ENCODE data around the gene PTGER2. TPM values are rescaled to one million over a fixed set of nuclear protein-coding genes. Genes with fewer than 3 reads are reported as not detected.

Gene PTGER2
- total and polyA plus RNA-seq, 2 donors (not counting 1 experiment from before 2014, with no cell fraction given): 15.9 to 38.8 TPM

GRCh38 chr14:52351233-52352060 is 37.3 kb downstream of the PTGER2 start:
- Histone ChIP-seq H3K4me2 (ENCODE audit: extremely low read depth, insufficient read depth, low read length) (peak overlapping the region; percentile 56), H3K9me3 (ENCODE audit: control insufficient read depth, insufficient read depth, low read depth, low read length) (no peaks in the 10 kb centered on the region), H3K9ac (ENCODE audit: insufficient read depth, low read length) (no peak overlapping the region), H2AFZ (ENCODE audit: low read length) (no peak overlapping the region), H3K4me1 (ENCODE audit: control insufficient read depth, extremely low read depth, insufficient read depth, low read length) (peaks cover 33% of the 10 kb centered on the region), H3K27me3 (ENCODE audit: control insufficient read depth, insufficient read depth, low read length) (no peaks in the 10 kb centered on the region), H3K27ac (ENCODE audit: insufficient read depth, low read length) (peak overlapping the region; percentile 26), H4K20me1 (ENCODE audit: control insufficient read depth, extremely low read depth, insufficient read depth, low read length) (no peaks in the 10 kb centered on the region), H3K79me2 (ENCODE audit: control insufficient read depth, insufficient read depth, low read length) (no peaks in the 10 kb centered on the region), H3K36me3 (ENCODE audit: control insufficient read depth, insufficient read depth, low read length) (no peaks in the 10 kb centered on the region), H3K4me3 (replicated peaks in 1 of 4; ENCODE audit: control extremely low read depth in 1 of 4, insufficient read depth in 1 of 4, low read depth in 3 of 4, low read length in 4 of 4) (no peak overlapping the region)
- peak; percentile 76 to 84 for DNase-seq (ENCODE audit: low read depth in 2 of 2)
- TF ChIP-seq EZH2 (IDR thresholded peaks at IDR 0.05; ENCODE audit: low read length, missing control alignments): no peak
- TF ChIP-seq CTCF (conservative IDR thresholded peaks at IDR 0.05 in 1 of 2, IDR thresholded peaks at IDR 0.05 in 1 of 2; ENCODE audit: low read depth in 1 of 2, low read length in 2 of 2): no peak

- H3K79me2 ChIP-seq (ENCODE audit: control insufficient read depth, insufficient read depth, low read length): no peaks in the 10 kb centered on the region
- TF ChIP-seq EZH2 (IDR thresholded peaks at IDR 0.05; ENCODE audit: low read length, missing control alignments) (no peak), CTCF (conservative IDR thresholded peaks at IDR 0.05 in 1 of 2, IDR thresholded peaks at IDR 0.05 in 1 of 2; ENCODE audit: low read depth in 1 of 2, low read length in 2 of 2) (no peak)
- no peaks in the 10 kb centered on the region for H4K20me1 ChIP-seq (ENCODE audit: control insufficient read depth, extremely low read depth, insufficient read depth, low read length)
- H3K27me3 ChIP-seq (ENCODE audit: control insufficient read depth, insufficient read depth, low read length): no peaks in the 10 kb centered on the region
- no peaks in the 10 kb centered on the region for H3K9me3 ChIP-seq (ENCODE audit: control insufficient read depth, insufficient read depth, low read depth, low read length)
- no peak overlapping the region for H3K4me3 ChIP-seq (replicated peaks in 1 of 4; ENCODE audit: control extremely low read depth in 1 of 4, insufficient read depth in 1 of 4, low read depth in 3 of 4, low read length in 4 of 4)
- H3K36me3 ChIP-seq (ENCODE audit: control insufficient read depth, insufficient read depth, low read length): no peaks in the 10 kb centered on the region
- peak in 1 of 2 donors; percentile 65 for DNase-seq (ENCODE audit: low read depth in 2 of 2)
- H2AFZ ChIP-seq (ENCODE audit: low read length): no peak overlapping the region
- no peak overlapping the region for H3K9ac ChIP-seq (ENCODE audit: insufficient read depth, low read length)
- H3K4me1 ChIP-seq (ENCODE audit: control insufficient read depth, extremely low read depth, insufficient read depth, low read length): peaks cover 33% of the 10 kb centered on the region
- no peak overlapping the region for H3K4me2 ChIP-seq (ENCODE audit: extremely low read depth, insufficient read depth, low read length)
- H3K27ac ChIP-seq (ENCODE audit: insufficient read depth, low read length): no peak overlapping the region
Observed at GRCh38 chr14:52352061-52352491, 38.0 kb downstream of the PTGER2 start.

- Histone ChIP-seq H4K20me1 (ENCODE audit: control insufficient read depth, extremely low read depth, insufficient read depth, low read length) (no peaks in the 10 kb centered on the region), H3K27me3 (ENCODE audit: control insufficient read depth, insufficient read depth, low read length) (no peaks in the 10 kb centered on the region), H3K9me3 (ENCODE audit: control insufficient read depth, insufficient read depth, low read depth, low read length) (no peaks in the 10 kb centered on the region), H2AFZ (ENCODE audit: low read length) (peak overlapping the region; percentile 25), H3K36me3 (ENCODE audit: control insufficient read depth, insufficient read depth, low read length) (no peaks in the 10 kb centered on the region), H3K4me2 (ENCODE audit: extremely low read depth, insufficient read depth, low read length) (no peak overlapping the region), H3K4me3 (replicated peaks in 1 of 4; ENCODE audit: control extremely low read depth in 1 of 4, insufficient read depth in 1 of 4, low read depth in 3 of 4, low read length in 4 of 4) (no peak overlapping the region), H3K4me1 (ENCODE audit: control insufficient read depth, extremely low read depth, insufficient read depth, low read length) (peaks cover 33% of the 10 kb centered on the region), H3K27ac (ENCODE audit: insufficient read depth, low read length) (no peak overlapping the region), H3K79me2 (ENCODE audit: control insufficient read depth, insufficient read depth, low read length) (no peaks in the 10 kb centered on the region), H3K9ac (ENCODE audit: insufficient read depth, low read length) (no peak overlapping the region)
- peak in 1 of 2 donors; percentile 76 for DNase-seq (ENCODE audit: low read depth in 2 of 2)
- TF ChIP-seq CTCF (conservative IDR thresholded peaks at IDR 0.05 in 1 of 2, IDR thresholded peaks at IDR 0.05 in 1 of 2; ENCODE audit: low read depth in 1 of 2, low read length in 2 of 2) (no peak), EZH2 (IDR thresholded peaks at IDR 0.05; ENCODE audit: low read length, missing control alignments) (no peak)
Observed at GRCh38 chr14:52352569-52352968, 38.5 kb downstream of the PTGER2 start.
